Gastroesophageal sphincter (tissue), 4 donors: ENCODE results near the gene RYR2. TPM values are rescaled to one million over a fixed set of nuclear protein-coding genes. Genes with fewer than 3 reads are reported as not detected.

Experiments used
- ATAC-seq: fragments of 150-250 bp; one replicate; pipeline ENCODE4 v1.9.1; 2016; ENCODE audit warnings: mild to moderate bottlenecking, moderate library complexity
- H3K27ac ChIP-seq, 4 donors: fragments of 200-600 bp; sonication (generic) in 3 of 4; 1 replicate in 3 of 4; 2 replicates in 1 of 4; pipeline ENCODE4 v1.5.1; 2016 to 2019
- H3K27me3 ChIP-seq: fragments of 200-600 bp; sonication (generic); one replicate; pipeline ENCODE4 v1.5.1; 2019
- H3K36me3 ChIP-seq, 2 donors: fragments of 200-600 bp; sonication (generic); one replicate each; pipeline ENCODE4 v1.5.1; 2019; ENCODE audit warnings: control low read depth in 1 of 2
- H3K4me1 ChIP-seq, 3 donors: fragments of 200-600 bp; sonication (generic); 1 replicate in 2 of 3; 2 replicates in 1 of 3; pipeline ENCODE4 v1.5.1; 2016 to 2019; ENCODE audit warnings: control low read depth in 2 of 3
- H3K4me3 ChIP-seq, 2 donors: fragments of 200-600 bp; sonication (generic); one replicate each; pipeline ENCODE4 v1.5.1; 2019; ENCODE audit warnings: mild to moderate bottlenecking in 1 of 2, moderate library complexity in 1 of 2
- H3K9me3 ChIP-seq, 3 donors: fragments of 200-600 bp; sonication (generic); one replicate each; pipeline ENCODE4 v1.5.1; 2017 to 2019; ENCODE audit warnings: control low read depth in 2 of 3
- EP300 ChIP-seq: sonication (generic); formaldehyde crosslinking; IDR thresholded peaks from one replicate; pipeline ENCODE4 v1.6.1; 2017; ENCODE audit warnings: antibody characterized with exemption, mild to moderate bottlenecking
- POLR2A ChIP-seq, 2 donors: fragments of 450-650 bp; IDR thresholded peaks; one replicate each; pipeline ENCODE4 v1.6.1; 2017; ENCODE audit warnings: antibody characterized with exemption in 2 of 2, mild to moderate bottlenecking in 2 of 2, moderate library complexity in 1 of 2
- POLR2AphosphoS5 ChIP-seq: sonication (generic); formaldehyde crosslinking; IDR thresholded peaks from one replicate; pipeline ENCODE4 v1.6.1; 2017; ENCODE audit warnings: antibody characterized with exemption
- WGBS, 2 donors: methylation state at CpG; one replicate each; pipeline ENCODE4 v1.1.5; 2018; ENCODE audit warnings: low coverage in 1 of 2; 5-methylcytosine and 5-hydroxymethylcytosine counted together
- total RNA-seq, 4 donors: library from RNA; depleted of rRNA; stranded (reverse); fragments of >200 nt; gene quantifications; one replicate each; pipeline ENCODE4 v1.1.0, GENCODE V29; 2016
- TF ChIP-seq, protein P1 (sequence below), 4 experiments: fragments of 200-600 bp in 2 of 4; fragments of 450-650 bp in 2 of 4; sonication (generic) in 1 of 4; IDR thresholded peaks; one replicate each; pipeline ENCODE4 v1.5.1; 2017 to 2019; ENCODE audit warnings: antibody characterized with exemption in 4 of 4, mild to moderate bottlenecking in 2 of 4, moderate library complexity in 2 of 4

Gene RYR2
- total RNA-seq, 4 donors from 2014 or later = 27.4 to 78.8 (median 42.7) TPM

DNA sequence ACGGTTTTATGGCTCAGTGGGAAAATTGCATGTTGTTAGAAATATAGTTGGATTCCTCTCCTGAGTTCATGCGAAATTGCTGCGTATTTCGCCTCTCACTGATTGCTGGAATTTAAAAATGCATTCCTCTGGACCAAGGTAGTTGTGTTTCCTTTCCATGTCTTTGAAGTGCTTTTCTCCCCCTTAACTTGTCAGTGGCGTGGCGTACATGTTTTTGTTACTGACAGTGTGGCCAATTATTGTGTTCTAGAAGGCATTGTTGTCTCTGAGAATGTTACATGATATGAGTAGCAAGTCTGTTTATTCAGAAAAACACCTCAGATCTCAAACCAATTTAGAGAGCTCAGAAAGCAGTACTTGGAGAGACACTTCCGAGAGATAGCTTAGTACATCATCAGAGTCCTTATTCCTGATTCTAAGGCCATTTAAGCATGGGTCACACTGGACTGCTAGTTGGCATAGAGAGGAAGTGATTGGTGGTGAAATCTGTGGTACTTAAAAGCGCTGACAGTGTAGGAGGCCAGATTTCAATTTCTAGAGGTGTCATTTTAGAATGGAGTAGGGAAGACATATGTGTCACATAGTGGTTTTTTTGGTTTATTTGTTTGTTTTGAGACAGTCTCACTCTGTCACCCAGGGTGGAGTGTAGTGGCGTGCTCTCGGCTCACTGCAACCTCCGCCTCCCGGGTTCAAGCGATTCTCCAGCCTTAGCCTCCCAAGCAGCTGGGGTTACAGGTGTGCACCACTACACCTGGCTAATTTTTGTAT lies 184.4 kb downstream of the RYR2 start:
- ATAC-seq = no peak

DNA sequence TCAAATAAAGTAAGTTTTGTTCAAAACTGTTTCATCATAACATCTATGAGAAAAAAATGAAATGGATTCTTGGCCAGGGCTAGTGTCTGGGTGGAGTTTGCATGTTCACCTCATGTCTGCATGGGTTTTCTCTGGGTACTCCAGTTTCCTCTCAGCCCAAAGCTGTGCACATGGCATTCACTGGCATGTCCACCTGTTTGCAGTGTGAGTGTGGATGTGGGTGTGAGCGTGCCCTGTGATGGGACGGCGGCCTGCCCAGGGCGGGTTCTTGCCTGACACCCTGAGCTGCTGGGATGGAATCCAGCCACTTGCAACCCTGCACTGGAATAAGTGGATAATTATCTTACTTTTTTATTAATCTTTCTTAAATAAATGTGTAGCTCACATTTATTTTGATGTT lies 185.5 kb downstream of the RYR2 start:
- no peak for ATAC-seq
- no peak overlapping the region for H3K27ac ChIP-seq
- no peaks in the 10 kb centered on the region for H3K27me3 ChIP-seq
- WGBS, 2 donors = 60 to 95% methylated on average over 1 to 4 of the region's 4 CpGs
- H3K36me3 ChIP-seq = no peaks in the 10 kb centered on the region
- H3K9me3 ChIP-seq = no peaks in the 10 kb centered on the region
- no peak for TF ChIP-seq POLR2A (IDR thresholded peaks at IDR 0.05)
- TF ChIP-seq, protein P1, sequence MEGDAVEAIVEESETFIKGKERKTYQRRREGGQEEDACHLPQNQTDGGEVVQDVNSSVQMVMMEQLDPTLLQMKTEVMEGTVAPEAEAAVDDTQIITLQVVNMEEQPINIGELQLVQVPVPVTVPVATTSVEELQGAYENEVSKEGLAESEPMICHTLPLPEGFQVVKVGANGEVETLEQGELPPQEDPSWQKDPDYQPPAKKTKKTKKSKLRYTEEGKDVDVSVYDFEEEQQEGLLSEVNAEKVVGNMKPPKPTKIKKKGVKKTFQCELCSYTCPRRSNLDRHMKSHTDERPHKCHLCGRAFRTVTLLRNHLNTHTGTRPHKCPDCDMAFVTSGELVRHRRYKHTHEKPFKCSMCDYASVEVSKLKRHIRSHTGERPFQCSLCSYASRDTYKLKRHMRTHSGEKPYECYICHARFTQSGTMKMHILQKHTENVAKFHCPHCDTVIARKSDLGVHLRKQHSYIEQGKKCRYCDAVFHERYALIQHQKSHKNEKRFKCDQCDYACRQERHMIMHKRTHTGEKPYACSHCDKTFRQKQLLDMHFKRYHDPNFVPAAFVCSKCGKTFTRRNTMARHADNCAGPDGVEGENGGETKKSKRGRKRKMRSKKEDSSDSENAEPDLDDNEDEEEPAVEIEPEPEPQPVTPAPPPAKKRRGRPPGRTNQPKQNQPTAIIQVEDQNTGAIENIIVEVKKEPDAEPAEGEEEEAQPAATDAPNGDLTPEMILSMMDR (IDR thresholded peaks at IDR 0.05) = no peak
- TF ChIP-seq EP300 = no peak
- TF ChIP-seq POLR2AphosphoS5 = no peak
- H3K4me3 ChIP-seq = no peak overlapping the region
- H3K4me1 ChIP-seq = peaks cover 0 to 38% (median 0%) of the 10 kb centered on the region in 3 donors

More for the DNA sequence above, 184.4 kb downstream of the RYR2 start:
- WGBS, 2 donors = 30 to 76% methylated on average over 5 to 12 of the region's 13 CpGs
- Histone ChIP-seq H3K4me1 (peaks cover 0 to 42% (median 0%) of the 10 kb centered on the region in 3 donors), H3K9me3 (no peaks in the 10 kb centered on the region), H3K4me3 (no peak overlapping the region), H3K27ac (peak overlapping the region in 1 of 4 donors; percentile 24), H3K36me3 (no peaks in the 10 kb centered on the region), H3K27me3 (no peaks in the 10 kb centered on the region)
- no peak for TF ChIP-seq EP300
- TF ChIP-seq, protein P1 (IDR thresholded peaks at IDR 0.05) = no peak
- no peak for TF ChIP-seq POLR2AphosphoS5
- no peak for TF ChIP-seq POLR2A (IDR thresholded peaks at IDR 0.05)

DNA sequence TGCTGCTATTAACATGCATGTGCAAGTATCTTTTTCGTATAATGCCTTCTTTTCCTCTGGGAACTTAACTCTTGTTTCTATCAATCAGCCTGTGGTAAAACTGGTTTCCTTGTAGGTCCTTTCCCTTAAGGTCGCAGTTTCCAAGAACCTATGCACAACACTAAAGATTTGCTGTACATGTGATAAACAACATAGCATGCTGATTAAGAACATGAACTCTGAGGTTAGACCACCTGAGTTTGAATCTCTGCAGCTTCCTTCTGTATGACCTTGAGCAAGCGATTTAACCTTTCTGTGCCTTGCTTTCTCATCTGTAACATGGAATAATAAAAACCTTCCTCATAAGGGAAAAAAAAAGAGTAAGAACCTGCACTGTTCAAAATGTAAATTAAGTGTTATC lies 186.4 kb downstream of the RYR2 start:
- Histone ChIP-seq H3K27ac (no peak overlapping the region), H3K36me3 (no peaks in the 10 kb centered on the region), H3K27me3 (no peaks in the 10 kb centered on the region), H3K9me3 (no peaks in the 10 kb centered on the region), H3K4me1 (peaks cover 0 to 38% (median 0%) of the 10 kb centered on the region in 3 donors), H3K4me3 (no peak overlapping the region)
- WGBS, 2 donors = 82 to 100% methylated on average over 3 of the region's 3 CpGs
- no peak for ATAC-seq
- no peak for TF ChIP-seq POLR2A (IDR thresholded peaks at IDR 0.05)
- no peak for TF ChIP-seq EP300
- no peak for TF ChIP-seq POLR2AphosphoS5
- TF ChIP-seq, protein P1 (IDR thresholded peaks at IDR 0.05) = no peak

DNA sequence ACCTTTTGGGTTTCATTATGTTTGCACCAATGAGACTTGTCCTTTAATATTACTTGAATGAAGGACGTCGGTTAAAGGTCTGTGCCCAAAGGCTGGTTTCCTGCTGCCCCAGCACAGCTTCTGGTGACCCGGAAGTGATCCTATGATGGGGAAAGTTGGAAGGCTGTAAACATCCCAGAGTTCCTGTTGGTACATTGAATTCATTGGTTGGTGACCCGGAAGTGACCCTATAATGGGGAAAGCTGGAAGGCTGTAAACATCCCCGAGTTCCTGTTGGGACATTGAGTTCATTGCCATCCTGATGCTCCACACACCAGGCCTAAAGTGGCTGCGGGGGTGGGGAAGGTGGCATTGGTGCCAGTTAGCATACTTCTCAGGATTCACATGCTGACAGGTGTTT lies 187.3 kb downstream of the RYR2 start:
- Histone ChIP-seq H3K36me3 (no peaks in the 10 kb centered on the region), H3K4me3 (no peak overlapping the region), H3K9me3 (no peaks in the 10 kb centered on the region), H3K27ac (no peak overlapping the region), H3K27me3 (no peaks in the 10 kb centered on the region), H3K4me1 (peaks cover 0 to 34% (median 0%) of the 10 kb centered on the region in 3 donors)
- no peak for ATAC-seq
- 68 to 88% methylated on average over 5 to 6 of the region's 6 CpGs for WGBS, 2 donors
- TF ChIP-seq POLR2A (IDR thresholded peaks at IDR 0.05) (no peak), POLR2AphosphoS5 (no peak)

DNA sequence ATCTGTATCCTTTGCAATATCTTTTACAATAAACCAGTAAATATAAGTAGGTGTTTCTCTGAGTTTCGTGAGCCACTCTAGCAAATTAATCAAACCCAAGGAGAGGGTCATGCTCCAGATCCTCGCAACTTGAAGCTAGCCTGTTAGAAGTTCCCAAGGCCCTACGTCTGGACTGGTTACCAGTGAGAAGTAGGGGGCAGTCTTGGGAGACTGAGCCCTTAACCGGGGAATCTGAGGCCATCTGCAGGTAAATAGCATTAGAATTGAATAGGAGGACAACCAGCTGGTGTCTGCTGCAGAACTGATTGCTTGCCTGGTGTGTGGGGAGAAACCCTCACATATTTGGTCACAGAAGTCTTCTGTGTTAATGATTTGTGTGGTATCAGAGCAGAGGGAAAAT lies 190.5 kb downstream of the RYR2 start:
- TF ChIP-seq POLR2AphosphoS5 (no peak), POLR2A (IDR thresholded peaks at IDR 0.05) (no peak), EP300 (no peak)
- TF ChIP-seq, protein P1 (IDR thresholded peaks at IDR 0.05) = no peak
- no peak overlapping the region for H3K4me3 ChIP-seq
- WGBS, 2 donors = 74 to 82% methylated on average over 2 to 3 of the region's 4 CpGs
- no peak for ATAC-seq
- H3K27ac ChIP-seq = no peak overlapping the region
- H3K9me3 ChIP-seq = no peaks in the 10 kb centered on the region
- H3K27me3 ChIP-seq = no peaks in the 10 kb centered on the region
- no peaks in the 10 kb centered on the region for H3K36me3 ChIP-seq
- peaks cover 0 to 27% (median 0%) of the 10 kb centered on the region in 3 donors for H3K4me1 ChIP-seq
